NOMO-1 treated with DMSO at 0.1 percent for 48 hours (cell line): ENCODE measurements around the gene ADAM23.

Experiments
- DNase-seq: peaks from one replicate; lab custom pipeline; 2025; ENCODE audit not compliant: unreplicated experiment; lab: John Stamatoyannopoulos, UW

Gene ADAM23

DNA sequence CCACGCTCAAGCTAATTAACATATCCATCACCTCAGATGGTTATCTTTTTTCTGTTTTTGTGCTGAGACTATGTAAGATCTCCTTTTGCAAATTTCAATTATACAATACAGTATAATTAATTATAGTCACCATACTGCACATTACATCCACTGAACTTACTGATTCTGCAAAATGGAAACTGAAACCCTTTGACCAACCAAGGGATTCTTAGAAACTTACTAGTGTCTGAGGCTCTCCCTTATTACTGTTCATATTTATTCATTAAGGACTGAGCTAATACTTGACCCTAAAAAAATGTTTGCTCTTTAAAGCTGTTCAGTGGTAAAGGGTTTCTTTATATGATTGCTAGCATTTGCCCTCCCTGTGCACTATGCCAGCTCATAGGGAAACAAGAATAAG is 50.7 kb downstream of the ADAM23 start:
- no peak for DNase-seq

DNA sequence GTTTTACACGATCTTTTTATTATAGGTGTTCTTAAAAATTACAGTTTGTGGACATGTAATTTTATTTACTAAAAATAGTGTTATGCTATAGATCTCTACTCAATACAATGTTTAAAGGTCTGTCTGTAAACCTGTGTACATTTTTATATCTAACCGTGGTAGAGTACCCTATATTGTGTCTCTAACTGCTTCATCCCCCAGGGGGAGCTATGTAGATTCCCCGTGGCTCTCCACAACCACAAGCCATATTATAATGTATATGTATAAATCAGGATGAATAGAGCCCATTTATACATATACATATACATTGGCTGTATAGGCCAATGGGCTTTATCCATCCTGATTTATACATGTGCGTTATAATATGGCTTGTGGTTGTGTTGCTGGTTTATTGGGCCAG is 59.4 kb downstream of the ADAM23 start:
- no peak for DNase-seq

DNA sequence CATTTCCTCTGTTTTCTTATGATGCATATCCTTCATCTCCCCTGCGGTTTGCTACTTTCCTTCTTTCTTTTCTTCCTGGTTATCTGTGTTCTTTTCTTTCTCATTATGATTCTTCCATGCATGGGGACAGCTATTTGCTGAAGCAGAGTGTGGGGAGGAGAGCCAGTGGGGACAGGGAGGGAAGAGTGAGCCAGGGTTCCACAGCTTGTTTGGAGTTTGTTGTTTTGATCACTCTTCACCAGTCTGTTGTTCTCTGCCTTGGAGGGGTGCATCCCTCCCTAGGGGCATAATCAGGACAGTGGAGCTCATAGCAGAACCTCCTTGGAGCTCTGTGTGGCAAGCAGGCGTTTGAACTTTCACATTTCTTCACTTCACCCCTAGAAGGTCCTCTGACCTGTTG is 68.0 kb downstream of the ADAM23 start:
- no peak for DNase-seq

GRCh38 chr2:206512999-206513398 is 69.7 kb downstream of the ADAM23 start:
- DNase-seq = no peak

DNA sequence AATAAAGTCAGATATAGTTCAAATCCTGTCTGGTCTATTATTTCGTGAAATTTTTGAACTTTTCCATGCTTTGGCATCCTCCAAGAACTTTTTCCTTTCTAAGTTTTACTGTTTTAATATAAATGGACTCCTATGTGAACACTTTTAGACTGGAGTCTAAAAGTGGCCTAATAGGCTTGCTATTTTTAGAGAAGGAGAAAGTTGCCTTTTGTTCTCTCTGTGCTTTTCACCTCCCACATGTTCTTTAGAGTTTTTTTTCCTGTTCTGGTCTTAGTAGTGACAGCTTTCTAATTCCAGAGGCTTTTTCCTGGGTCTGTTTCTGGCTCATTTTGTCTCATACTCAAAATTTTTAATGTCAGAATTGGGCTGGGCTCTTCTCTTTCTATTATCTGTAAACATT is 72.2 kb downstream of the ADAM23 start:
- no peak for DNase-seq

- DNase-seq = no peak
These were observed 75.7 kb downstream of the ADAM23 start for GRCh38 chr2:206518997-206519396.

- no peak for DNase-seq
These were observed 77.1 kb downstream of the ADAM23 start for GRCh38 chr2:206520450-206520849.

- DNase-seq = no peak
These were observed 77.8 kb downstream of the ADAM23 start for GRCh38 chr2:206521115-206521514.

- DNase-seq = peak; percentile 11
These were observed 78.3 kb downstream of the ADAM23 start for GRCh38 chr2:206521612-206522011.

DNA sequence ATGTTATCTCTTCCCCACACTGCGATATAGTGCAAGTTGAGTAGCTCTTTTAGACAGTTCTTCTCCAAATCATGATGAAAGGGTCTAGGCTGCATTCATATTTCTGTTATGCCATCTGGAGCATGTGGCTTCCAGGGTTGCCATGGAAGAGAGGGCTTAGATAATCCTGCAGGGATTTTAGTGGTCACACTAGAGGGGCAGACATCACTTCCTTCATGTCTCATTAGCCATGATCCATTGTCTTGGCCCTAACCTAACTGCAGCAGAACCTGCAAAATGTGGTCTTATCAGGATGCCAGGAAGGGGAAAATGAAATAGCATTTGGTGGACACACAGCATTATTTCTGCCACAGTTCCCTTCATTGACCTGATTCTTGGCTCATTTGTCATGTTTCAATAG is 83.1 kb downstream of the ADAM23 start:
- DNase-seq = no peak

DNA sequence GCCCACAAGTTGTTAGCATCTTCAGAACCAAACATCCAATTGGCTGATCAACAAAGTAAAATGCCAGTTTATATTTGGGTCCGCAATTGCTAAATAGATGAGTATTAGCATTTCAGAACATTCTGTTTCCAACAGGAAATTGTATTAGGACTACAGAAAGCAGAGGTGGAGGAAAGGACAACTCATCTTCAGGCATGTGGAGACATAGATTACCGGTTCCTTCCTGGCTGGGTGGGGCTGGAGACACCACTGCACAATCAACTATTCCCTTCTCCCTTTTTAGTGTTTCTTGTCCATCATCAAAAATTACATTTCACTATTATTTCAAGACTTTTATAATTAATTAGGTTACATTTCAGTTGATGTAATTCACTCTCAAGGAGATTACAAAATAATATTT is 83.8 kb downstream of the ADAM23 start:
- DNase-seq = no peak

DNA sequence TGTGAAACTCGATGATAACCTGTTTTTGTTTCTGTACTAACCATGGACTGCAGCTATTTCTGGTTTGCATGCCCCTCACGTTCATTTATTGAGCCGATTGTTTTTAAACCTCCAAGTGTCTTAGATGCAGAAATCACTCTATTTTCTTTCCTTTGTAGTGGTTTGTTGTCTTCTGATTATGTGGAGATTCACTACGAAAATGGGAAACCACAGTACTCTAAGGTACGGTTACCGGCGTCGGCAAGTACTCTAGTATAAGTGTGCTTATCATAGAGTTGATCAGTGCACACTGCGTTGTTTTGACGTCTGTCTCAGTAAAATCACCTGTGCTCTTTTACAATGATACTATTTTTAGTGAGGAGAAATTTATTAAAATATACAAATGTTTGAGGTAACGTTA is 87.4 kb downstream of the ADAM23 start:
- no peak for DNase-seq

DNA sequence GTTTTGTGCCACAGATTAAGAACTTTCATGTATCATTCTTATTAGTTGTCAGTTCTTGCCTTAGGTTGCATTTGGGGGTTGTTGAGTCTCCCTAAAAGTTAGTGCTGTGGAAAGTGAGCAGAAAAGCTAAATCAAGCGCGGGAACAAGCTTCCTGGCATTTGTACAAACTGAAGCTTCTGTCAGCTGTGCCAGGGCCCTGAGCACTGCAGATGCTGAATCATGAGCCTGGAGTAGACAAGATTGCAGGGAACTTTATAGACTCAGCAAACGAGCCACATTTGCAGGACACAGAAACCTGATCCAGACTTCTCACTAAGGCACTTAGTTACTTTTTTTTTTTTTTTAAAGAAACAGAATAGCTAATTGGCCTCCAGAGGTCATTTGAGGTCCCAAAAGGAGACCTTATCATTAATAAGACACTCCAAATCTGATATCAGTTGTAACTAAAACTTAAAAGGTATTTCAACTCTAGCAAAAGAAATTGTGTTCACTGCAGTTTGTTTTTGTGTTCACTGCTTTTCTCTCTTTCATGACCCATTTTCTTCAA is 88.7 kb downstream of the ADAM23 start:
- no peak for DNase-seq

GRCh38 chr2:206533977-206534376 is 90.6 kb downstream of the ADAM23 start:
- no peak for DNase-seq

DNA sequence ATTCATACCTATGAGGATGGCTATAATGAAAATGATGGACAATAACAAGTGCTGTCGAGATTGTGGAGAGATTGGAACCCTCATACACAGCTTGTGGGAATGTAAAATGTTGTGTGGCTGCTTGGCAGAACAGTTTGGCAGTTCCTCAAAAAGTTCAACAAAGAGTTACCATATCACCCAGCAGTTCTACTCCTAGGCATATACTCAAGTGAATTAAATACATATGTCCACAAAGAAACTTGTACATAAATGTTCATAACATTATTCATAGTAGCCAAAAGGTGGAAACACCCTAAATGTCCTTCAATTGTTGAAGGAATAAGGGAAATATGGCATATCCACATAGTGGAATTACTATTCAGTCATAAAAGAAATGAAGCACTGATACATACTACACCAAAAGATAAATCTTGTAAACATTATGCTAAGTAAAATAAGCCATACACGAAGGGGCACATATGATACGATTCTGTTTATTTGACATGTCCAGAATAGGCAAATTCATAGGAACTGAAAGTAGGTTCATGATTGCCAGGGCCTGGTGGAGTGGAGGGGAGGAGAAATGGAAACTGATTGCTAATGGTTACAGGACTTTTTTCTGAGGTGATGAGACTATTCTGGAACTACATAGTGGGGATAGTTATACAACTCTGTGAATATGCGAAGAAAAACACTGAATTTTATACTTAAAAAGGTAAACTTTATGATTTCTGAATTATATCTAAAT is 92.1 kb downstream of the ADAM23 start:
- DNase-seq = no peak

DNA sequence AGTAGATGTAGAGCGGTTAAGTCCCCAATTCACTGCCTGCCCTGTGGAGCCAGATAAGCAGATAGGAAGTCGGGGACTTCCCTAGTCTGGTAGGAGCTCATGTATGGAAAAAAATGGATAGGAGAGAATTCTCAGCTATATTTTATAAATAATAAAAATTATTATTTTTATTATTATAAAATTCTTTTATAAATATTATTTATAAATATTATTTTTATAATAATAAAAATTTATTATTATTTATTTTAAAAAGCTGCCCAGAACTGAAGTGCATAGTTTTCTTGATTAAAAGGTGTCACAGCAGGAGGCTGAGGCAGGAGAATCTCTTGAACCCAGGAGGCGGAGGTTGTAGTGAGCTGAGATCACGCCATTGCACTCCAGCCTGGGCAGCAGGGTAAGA is 97.4 kb downstream of the ADAM23 start:
- DNase-seq = no peak

DNA sequence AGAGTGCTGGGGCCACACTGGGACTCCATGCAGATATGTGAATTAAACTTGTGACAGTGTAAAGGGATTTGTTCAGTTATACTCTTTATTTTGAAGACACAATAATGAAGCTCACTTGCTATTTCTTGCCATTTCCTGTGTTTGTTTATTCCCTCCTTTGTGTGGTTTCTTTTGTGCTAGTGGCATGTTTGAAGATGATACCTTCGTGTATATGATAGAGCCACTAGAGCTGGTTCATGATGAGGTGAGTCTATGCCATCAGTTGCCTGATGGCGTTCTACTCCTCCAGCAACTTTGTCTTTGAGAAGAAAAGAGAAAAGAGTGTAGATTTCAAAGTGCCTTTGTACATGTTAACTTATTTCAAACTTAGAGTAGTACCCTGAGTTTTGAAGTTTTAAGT is 99.7 kb downstream of the ADAM23 start:
- DNase-seq = no peak

GRCh38 chr2:206548383-206548782 is 105.1 kb downstream of the ADAM23 start:
- DNase-seq = no peak

DNA sequence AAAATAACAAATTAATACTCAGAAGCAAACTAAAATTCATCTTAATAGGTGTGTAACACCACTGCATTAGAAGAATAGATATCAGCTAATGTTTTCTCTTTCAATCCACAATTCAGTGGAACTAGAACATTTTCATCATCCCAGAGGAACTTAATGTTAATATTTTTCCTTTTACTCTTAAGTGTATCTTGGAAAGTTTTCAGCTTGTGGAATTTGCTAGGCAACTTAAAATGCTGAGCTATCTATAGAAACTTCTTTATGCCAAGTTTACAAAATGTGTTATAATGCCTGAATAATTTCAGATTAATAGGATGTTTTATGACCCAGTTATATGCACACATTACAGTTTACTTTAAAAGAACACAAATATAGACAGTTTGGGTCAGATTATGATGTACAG is 112.4 kb downstream of the ADAM23 start:
- no peak for DNase-seq

GRCh38 chr2:206556357-206556949 is 113.1 kb downstream of the ADAM23 start:
- DNase-seq = peak; percentile 29

DNA sequence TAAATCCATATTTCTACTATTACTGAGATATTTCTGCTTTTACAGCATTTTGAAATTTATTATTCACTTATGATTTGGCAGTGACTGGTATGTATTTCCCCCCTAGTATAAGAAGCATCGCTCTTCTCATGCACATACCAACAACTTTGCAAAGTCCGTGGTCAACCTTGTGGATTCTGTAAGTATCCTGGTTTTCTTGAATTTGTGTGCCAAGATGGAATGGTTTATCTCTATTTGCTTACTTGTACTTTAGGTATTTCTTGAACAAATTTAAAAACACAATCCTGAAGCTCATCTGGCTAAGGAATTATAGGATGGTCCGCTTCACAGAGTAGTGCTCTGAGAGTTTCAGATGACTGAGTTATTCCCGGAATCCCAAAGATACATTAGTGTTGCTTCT is 114.0 kb downstream of the ADAM23 start:
- no peak for DNase-seq

- no peak for DNase-seq
These were observed 115.2 kb downstream of the ADAM23 start for GRCh38 chr2:206558492-206558891.

DNA sequence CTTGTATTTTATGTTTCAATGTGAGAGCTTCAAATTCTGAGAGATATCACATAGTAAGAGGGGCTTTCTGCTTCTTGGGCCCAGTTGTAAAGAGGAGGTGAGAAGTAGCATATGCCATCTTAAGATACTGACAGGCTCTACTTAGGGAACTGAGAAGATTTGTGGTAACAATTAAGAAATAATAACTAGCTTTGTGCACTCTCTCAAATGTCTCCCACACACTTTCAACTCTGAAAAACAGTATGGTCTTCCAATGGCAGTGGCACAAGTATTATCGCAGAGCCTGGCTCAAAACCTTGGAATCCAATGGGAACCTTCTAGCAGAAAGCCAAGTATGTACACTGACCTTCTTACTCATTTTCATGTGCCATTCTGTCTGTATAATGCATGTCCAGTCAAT is 118.6 kb downstream of the ADAM23 start:
- DNase-seq = no peak
